Endothelial cell of umbilical vein (primary cell): Measurements from ENCODE around the gene ANO4. TPM values are rescaled to one million over a fixed set of nuclear protein-coding genes. Genes with fewer than 3 reads are reported as not detected.

ENCODE experiments used
- BruUV-seq: library from RNA; stranded (reverse); fragments of 400-500 nt; replicated peaks from 2 replicates; lab custom pipeline; 2021; lab: Mats Ljungman, UMichigan
- CTCF ChIA-PET: fragments of 300-600, 350-600 bp; sonication (Branson Sonifier 250); formaldehyde crosslinking; loops from one replicate; lab custom pipeline; 2021; ENCODE audit warnings: antibody characterized with exemption, inconsistent platforms; lab: Charles Lee
- POLR2A ChIA-PET: fragments of 300-600, 350-600 bp; sonication (Branson Sonifier 250); formaldehyde crosslinking; loops from one replicate; lab custom pipeline; 2021; ENCODE audit warnings: antibody characterized with exemption, inconsistent platforms; lab: Charles Lee
- DNase-seq: peaks from one replicate; pipeline ENCODE4 v3.0.0-alpha.2; 2011; ENCODE audit warnings: low read depth, low spot score
- FAIRE-seq: peaks from 2 replicates; lab custom pipeline; 2011; peaks lifted over from hg19 to GRCh38; lab: Jason Lieb, UNC
- H2AFZ ChIP-seq: 2 replicates; pipeline ENCODE4 v1.6.0; 2012; ENCODE audit warnings: low read depth, low read length, control low read depth, inconsistent platforms
- H3K27ac ChIP-seq: 2 replicates; pipeline ENCODE4 v1.5.1; 2011; ENCODE audit warnings: low read depth, mild to moderate bottlenecking, control low read depth, low read length, moderate library complexity; ENCODE audit not compliant: insufficient read depth
- H3K27me3 ChIP-seq, 2 experiments: 2 replicates each; pipeline versions ENCODE4 v1.6.0 to v1.6.1; 2011; ENCODE audit warnings: low read length in 2 of 2, mixed read lengths in 1 of 2; ENCODE audit not compliant: control insufficient read depth in 2 of 2, insufficient read depth in 2 of 2
- H3K36me3 ChIP-seq, 2 experiments: 2 replicates in 1 of 2; 3 replicates in 1 of 2; pipeline ENCODE4 v1.5.1; 2011; ENCODE audit warnings: low read length in 2 of 2, mild to moderate bottlenecking in 1 of 2, moderate library complexity in 1 of 2; ENCODE audit not compliant: control insufficient read depth in 2 of 2, insufficient read depth in 2 of 2; ENCODE audit errors: extremely low read depth in 1 of 2
- H3K4me1 ChIP-seq: 3 replicates; pipeline ENCODE4 v1.5.1; 2011; ENCODE audit warnings: mild to moderate bottlenecking, low read length; ENCODE audit not compliant: control insufficient read depth, insufficient read depth; ENCODE audit errors: extremely low read depth
- H3K4me2 ChIP-seq: 2 replicates; pipeline ENCODE4 v1.6.1; 2011; ENCODE audit warnings: low read length, control low read depth, mixed read lengths; ENCODE audit not compliant: insufficient read depth
- H3K4me3 ChIP-seq, 3 experiments: fragments of 200-600 bp in 1 of 3; sonication (generic), shearing (Covaris generic) in 1 of 3; replicated peaks in 1 of 3; 2 replicates each; pipeline ENCODE4 v1.5.1; 2011 to 2016; ENCODE audit warnings: control low read depth in 3 of 3, low read length in 3 of 3, mild to moderate bottlenecking in 2 of 3, inconsistent platforms in 1 of 3, low read depth in 1 of 3, moderate library complexity in 1 of 3; ENCODE audit not compliant: insufficient read depth in 1 of 3
- H3K79me2 ChIP-seq: 2 replicates; pipeline ENCODE4 v1.6.0; 2012; ENCODE audit warnings: low read length, inconsistent platforms; ENCODE audit not compliant: control insufficient read depth, insufficient read depth
- H3K9ac ChIP-seq: replicated peaks from 2 replicates; pipeline ENCODE3; 2011; ENCODE audit warnings: low read length, control low read depth; ENCODE audit not compliant: insufficient read depth; ENCODE audit errors: extremely low read depth
- H3K9me1 ChIP-seq: replicated peaks from 3 replicates; pipeline ENCODE4 v1.6.0; 2011; ENCODE audit warnings: mild to moderate bottlenecking, low read length; ENCODE audit not compliant: control insufficient read depth, insufficient read depth; ENCODE audit errors: extremely low read depth
- H3K9me3 ChIP-seq: replicated peaks from 2 replicates; pipeline ENCODE4 v1.5.1; 2012; ENCODE audit warnings: low read length, inconsistent platforms; ENCODE audit not compliant: control insufficient read depth, insufficient read depth
- H4K20me1 ChIP-seq: replicated peaks from 2 replicates; pipeline ENCODE3; 2011; ENCODE audit warnings: mild to moderate bottlenecking, low read length; ENCODE audit not compliant: control insufficient read depth, insufficient read depth; ENCODE audit errors: extremely low read depth
- CTCF ChIP-seq, 2 donors: IDR thresholded peaks; 1 replicate in 1 of 2; 2 replicates in 1 of 2; pipeline ENCODE4 v1.5.1; 2011; ENCODE audit warnings: low read length in 2 of 2, mild to moderate bottlenecking in 2 of 2, moderate library complexity in 2 of 2, control low read depth in 1 of 2, inconsistent platforms in 1 of 2, low read depth in 1 of 2; ENCODE audit not compliant: insufficient read depth in 1 of 2; ENCODE audit errors: extremely low read depth in 1 of 2
- EZH2 ChIP-seq: IDR thresholded peaks from 2 replicates; pipeline ENCODE4 v1.6.1; 2012; ENCODE audit warnings: borderline replicate concordance, low read depth, mild to moderate bottlenecking, moderate library complexity, low read length, inconsistent platforms; ENCODE audit not compliant: severe bottlenecking
- FOS ChIP-seq: IDR thresholded peaks from 2 replicates; pipeline ENCODE4 v1.6.1; 2011; ENCODE audit warnings: mild to moderate bottlenecking, low read length, moderate library complexity, borderline replicate concordance; ENCODE audit not compliant: insufficient read depth
- GATA2 ChIP-seq: IDR thresholded peaks from 2 replicates; pipeline ENCODE4 v1.7.0; 2011; ENCODE audit warnings: low read depth, mild to moderate bottlenecking, moderate library complexity, mixed read lengths, low read length; ENCODE audit not compliant: insufficient read length, insufficient read depth
- JUN ChIP-seq: IDR thresholded peaks from 2 replicates; pipeline ENCODE4 v1.6.1; 2011; ENCODE audit warnings: borderline replicate concordance, low read depth; ENCODE audit not compliant: insufficient read length, insufficient read depth
- MAX ChIP-seq: IDR thresholded peaks from 2 replicates; pipeline ENCODE4 v1.6.1; 2011; ENCODE audit not compliant: insufficient read depth, insufficient read length
- MYC ChIP-seq: IDR thresholded peaks from one replicate; pipeline ENCODE4 v1.6.1; 2011; ENCODE audit warnings: mild to moderate bottlenecking, low read depth, low read length
- POLR2A ChIP-seq: IDR thresholded peaks from 2 replicates; pipeline ENCODE4 v1.6.1; 2012; ENCODE audit warnings: low read depth, mild to moderate bottlenecking, control low read depth, low read length
- POLR2AphosphoS5 ChIP-seq: IDR thresholded peaks from 2 replicates; pipeline ENCODE4 v1.6.1; 2012; ENCODE audit warnings: low read depth, mild to moderate bottlenecking, control low read depth, low read length, moderate library complexity; ENCODE audit not compliant: insufficient read depth
- dilution Hi-C: fragments of 300-500 bp; cut with MboI; formaldehyde crosslinking; loops from one replicate; pipeline ENCODE4 v1.15.0; 2019; ENCODE audit warnings: low sequenced_read_pairs; ENCODE audit not compliant: extremely low pct_ligation_motif_present
- intact Hi-C: fragments of 100-400 bp; cut with micrococcal nuclease; formaldehyde crosslinking; loops from one replicate; pipeline ENCODE4 v1.10.0; 2022
- polyA plus RNA-seq, 4 experiments: library from polyadenylated mRNA; depleted of rRNA in 3 of 4; stranded (reverse) in 3 of 4; unstranded in 1 of 4; fragments of >200 nt; gene quantifications; 2 replicates each; pipeline versions ENCODE4 v1.2.1 to v1.2.3, GENCODE V29; 2011 to 2012; ENCODE audit warnings: missing spikeins in 1 of 4
- total RNA-seq: library from RNA; stranded (reverse); gene quantifications from 2 replicates; pipeline ENCODE4 v1.2.3, GENCODE V29; 2021

The ANO4 gene
- total and polyA plus RNA-seq, 2 donors (not counting 3 experiments of a cell fraction or from before 2014, with no cell fraction given), result 0.25 TPM; not detected in 1

GRCh38 chr12:101117842-101118241 is 323.3 kb downstream of the ANO4 start:
- H3K9me3 ChIP-seq, result peaks cover 2% of the 10 kb centered on the region
- H3K4me3 ChIP-seq, result no peak overlapping the region
- H3K27me3 ChIP-seq, result no peaks in the 10 kb centered on the region
- H3K9ac ChIP-seq, result no peak overlapping the region
- dilution Hi-C loops, result no loop called here
- BruUV-seq, result no TSS peak
- FAIRE-seq, result no peak
- H3K36me3 ChIP-seq, result no peaks in the 10 kb centered on the region
- DNase-seq, result no peak
- H4K20me1 ChIP-seq, result no peaks in the 10 kb centered on the region
- ChIA-PET POLR2A (no interaction called here), CTCF (no interaction called here)
- H3K4me1 ChIP-seq, result no peaks in the 10 kb centered on the region
- H3K27ac ChIP-seq, result no peak overlapping the region
- H3K79me2 ChIP-seq, result no peaks in the 10 kb centered on the region
- H2AFZ ChIP-seq, result no peak overlapping the region
- H3K4me2 ChIP-seq, result no peak overlapping the region
- no peak for TF ChIP-seq EZH2
- TF ChIP-seq MAX, result no peak
- no peak for TF ChIP-seq CTCF (IDR thresholded peaks at IDR 0.05; ENCODE audit: extremely low read depth in 1 of 2, insufficient read depth in 1 of 2, low read depth in 1 of 2, low read length in 2 of 2)
- TF ChIP-seq FOS, result no peak
- TF ChIP-seq GATA2, result no peak
- no peak for TF ChIP-seq MYC
- TF ChIP-seq JUN, result no peak
- no peak for TF ChIP-seq POLR2AphosphoS5
- no peak for TF ChIP-seq POLR2A
- no peaks in the 10 kb centered on the region for H3K9me1 ChIP-seq
- intact Hi-C loops, result no loop called here
